ENCODE measurements around the gene CLCN4.

Gene CLCN4

DNA sequence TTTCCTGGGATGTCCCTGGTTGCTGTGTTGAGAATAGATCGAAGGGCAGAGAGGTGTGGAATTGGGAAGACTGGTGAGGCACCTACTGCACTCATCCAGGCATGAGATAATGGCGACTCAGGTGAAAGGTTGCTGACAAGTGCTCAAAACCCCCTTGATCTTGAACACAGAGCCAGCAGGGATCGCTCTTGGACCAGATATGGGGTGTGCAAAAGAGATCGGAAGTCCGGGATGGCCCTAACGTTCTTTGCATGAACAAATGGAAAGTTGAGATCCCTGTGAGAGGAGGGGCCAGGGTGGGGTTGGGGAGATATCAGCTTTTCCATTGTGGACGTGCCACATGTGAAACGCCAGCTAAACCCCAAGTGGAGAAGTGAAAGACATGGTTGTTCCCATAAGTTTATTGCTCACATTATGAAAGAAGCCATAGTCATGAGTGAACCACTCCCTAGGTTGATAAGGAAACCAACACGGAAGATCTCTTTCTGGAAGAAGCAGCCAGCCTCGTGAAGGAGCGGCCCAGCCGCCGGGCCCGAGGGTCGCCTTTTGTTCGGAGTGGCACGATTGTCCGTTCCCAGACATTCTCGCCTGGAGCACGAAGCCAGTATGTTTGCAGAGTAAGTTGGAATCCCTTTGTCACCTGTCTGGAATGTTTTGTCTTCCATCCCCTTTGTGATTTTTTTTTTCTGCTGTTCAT lies 22.6 kb upstream of the CLCN4 start:
- no peak for DNase-seq

DNA sequence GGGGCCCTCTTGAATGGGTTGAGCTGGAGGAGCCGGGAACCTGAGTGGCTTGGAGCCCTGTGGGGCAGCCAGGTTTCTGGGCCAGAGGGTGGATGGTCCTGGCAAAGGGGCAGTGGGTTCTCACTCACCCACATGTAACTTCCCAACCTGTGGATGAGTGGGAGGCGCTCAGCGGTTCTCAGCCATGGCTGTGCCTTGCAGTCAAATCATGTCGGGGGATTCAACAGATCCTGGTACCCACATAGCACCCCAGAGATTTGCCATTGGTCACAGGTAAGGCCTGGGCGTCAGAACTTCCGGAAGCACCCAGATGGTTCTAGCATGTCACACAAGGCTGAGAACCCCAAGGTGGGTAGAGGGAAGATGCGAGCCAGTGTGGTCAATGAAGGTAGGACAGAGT lies 21.9 kb upstream of the CLCN4 start:
- DNase-seq = no peak

- no peak for DNase-seq
Measured at GRCh38 chrX:10135561-10136399, 21.0 kb upstream of the CLCN4 start.

DNA sequence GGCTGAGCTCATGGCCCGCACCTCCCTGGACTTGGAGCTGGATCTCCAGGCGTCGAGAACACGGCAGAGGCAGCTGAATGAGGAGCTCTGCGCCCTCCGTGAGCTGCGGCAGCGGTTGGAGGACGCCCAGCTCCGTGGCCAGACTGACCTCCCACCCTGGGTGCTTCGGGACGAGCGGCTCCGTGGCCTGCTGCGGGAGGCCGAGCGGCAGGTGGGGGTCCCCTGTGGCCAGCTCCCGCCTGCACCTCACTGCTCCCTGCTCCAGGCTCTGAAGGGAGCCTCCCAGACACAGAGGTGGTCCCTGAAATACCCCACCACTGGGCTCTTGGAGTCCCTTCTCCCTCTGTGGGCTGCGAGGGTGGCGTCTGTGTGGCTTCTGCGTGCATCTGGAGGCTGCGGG lies 18.0 kb upstream of the CLCN4 start:
- no peak for DNase-seq

DNA sequence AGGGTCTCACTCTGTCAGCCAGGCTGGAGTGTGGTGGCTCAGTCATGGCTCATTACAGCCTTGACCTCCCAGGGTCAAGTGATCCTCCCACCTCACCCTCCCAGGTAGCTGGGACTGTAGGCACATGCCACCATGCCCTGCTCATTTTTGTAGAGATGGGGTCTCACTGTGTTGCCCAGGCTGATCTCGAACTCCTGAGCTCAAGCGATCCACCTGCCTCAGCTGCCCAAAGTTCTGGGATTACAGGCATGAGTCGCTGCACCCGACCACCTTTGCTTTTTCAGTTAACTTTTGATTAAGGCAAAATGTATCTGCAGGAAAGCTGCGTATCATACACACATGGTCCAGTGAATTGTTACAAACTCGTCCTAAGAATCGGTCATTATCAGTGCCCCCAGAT lies 16.5 kb upstream of the CLCN4 start:
- DNase-seq = no peak

DNA sequence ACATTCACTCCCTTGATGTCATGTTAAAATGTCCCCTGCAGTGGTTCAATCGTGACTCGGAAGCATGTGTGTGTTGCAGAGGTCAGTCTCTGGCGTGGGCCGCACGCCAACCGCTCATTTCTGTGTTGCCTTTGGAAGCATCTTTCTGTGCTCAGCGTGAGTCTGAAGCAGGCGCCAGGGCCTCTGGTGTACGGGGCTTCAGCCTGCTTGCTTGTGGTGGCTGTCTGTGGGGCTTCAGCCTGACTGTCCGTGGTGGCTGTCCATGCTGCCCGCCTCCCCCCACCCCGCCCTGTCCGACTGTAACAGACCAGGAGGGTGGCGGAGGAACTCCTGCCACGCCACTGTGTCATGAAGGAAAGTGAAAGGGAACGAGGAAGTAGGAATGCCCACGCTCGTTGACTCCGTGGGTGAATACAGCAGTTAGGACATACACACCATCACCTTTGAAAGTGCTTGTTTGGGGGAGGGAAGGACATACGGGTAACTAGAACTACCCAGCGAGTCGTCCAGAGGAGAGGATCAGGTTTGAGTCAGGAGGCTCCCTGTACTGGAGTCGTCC lies 14.7 kb upstream of the CLCN4 start:
- DNase-seq = no peak

DNA sequence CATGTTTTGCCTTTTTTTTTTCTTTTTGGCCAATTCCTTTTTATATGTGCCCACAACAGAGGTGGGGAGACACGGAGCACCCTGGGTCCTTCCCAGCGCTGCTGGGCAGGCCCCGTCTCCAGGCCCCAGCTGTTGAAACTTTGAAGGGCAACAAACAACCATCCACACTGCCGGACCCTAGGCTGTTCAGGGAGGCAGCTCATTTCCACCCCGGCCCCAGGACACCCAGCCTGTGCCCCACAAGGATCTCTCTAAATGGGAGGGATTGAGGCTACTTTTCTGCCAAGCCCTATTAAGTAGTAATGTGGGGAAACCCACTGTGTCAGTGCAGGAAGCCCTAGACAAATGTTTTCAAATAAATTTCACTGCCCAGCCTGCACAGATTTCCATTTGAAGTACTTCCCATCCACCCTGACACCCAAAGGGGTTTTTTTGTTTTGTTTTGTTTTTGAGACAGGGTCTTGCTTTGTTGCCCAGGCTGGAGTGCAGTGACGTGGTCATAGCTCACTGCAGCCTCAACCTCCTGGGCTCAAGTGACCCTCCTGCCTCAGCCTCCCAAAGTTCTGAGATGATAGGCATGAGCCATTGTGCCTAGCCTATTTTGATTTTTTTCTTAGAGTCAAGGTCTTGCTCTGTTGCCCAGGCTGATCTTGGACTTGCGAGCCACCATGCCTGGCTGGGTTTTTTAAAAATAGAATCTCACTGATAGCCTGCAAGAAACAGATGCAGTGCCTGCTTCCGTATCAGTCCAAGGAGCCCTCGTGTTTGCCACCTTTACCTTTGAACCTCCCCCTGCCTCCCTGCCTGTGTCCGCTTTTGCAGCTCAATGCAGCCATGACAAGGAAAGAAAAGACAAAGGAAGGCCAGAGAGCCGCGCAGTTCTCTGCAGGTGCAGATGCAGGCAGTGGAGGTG lies 13.4 kb upstream of the CLCN4 start:
- DNase-seq = no peak

DNA sequence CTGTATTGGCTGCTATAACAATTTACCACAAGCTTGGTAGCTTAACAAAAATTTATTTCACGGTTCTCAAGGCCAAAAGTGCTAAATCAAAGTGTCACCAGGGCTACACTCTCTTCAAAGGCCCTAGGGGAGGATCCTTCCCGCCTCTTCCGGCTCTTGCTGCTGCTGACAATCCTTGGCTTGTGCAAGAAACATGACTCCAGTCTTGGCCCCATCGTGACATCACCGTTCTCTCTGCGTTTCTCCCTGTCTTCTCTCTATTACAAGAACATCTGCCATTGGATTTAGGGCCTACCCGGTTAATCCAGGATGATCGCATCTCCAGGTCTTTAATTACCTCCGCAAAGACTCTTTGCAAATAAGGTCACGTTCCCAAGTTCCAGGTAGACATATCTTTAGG lies 10.4 kb upstream of the CLCN4 start:
- no peak for DNase-seq

- DNase-seq = no peak
Measured at GRCh38 chrX:10152086-10152485, 4.7 kb upstream of the CLCN4 start.

DNA sequence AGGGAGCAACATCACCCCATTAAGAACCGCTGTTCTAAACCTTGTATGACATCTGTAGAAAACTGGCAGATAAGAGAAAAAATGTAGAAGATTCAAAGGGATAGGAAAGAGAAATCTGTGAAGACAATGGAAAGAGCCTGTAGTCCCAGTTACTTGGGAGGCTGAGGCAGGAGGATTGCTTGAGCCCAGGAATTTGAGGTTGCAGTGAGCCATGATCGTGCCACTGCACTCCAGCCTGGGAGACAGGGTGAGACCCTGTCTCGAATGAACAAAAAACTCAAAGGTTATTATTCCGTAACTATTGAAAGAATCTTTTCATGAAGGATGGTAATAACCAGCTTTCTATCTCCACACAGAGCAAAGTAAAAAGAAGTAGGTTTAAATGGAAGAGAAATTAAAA lies 1.6 kb upstream of the CLCN4 start:
- no peak for DNase-seq

- DNase-seq = no peak
Measured at GRCh38 chrX:10157032-10157341, 212 bp downstream of the CLCN4 start.

- no peak for DNase-seq
Measured at GRCh38 chrX:10157543-10157942, 768 bp downstream of the CLCN4 start.

DNA sequence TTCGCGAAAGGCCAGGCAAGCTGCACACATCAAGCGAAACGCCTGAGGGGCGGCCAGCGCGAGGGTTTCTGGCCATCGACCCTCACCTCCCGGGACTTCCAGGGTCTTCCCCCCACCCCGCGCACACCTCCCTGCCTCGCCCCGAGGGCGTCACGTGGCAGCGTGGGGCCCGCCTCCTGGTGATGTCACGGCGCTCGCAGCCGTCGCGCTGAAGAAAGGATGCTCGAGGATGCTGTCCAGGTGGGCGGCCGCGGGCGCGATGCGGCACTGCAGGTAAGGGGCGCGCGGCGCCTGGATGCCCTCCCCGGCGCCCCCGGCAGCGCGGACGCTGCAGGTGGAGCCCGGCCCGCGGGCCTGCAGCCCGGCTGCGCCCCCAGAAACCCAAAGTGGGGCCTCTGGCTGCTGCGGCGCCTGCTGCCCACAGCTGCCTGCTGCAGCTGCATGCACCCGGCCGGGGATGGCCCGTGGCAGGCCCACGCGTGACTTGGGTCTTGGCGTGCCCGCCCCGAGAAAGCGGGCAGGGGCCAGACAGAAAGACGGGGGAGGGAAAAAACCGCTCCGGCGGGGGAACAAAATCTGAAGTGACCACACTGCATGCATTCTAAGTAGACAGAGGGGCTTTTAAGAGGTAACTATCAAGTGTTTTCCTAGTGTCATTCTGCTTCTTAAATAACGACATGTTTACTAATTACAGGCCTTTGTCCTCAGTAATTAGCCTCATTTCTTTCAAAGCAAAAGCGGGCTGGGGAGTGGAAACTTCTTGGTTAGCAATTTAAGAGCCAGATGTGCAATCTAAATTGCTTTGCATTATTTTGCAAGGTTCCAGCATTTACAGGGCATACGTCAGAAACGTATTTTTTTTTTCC lies 1.7 kb downstream of the CLCN4 start:
- no peak for DNase-seq

GRCh38 chrX:10159145-10159468 lies 2.3 kb downstream of the CLCN4 start:
- DNase-seq = no peak

GRCh38 chrX:10160211-10160610 lies 3.4 kb downstream of the CLCN4 start:
- DNase-seq = no peak

GRCh38 chrX:10163031-10163430 lies 6.3 kb downstream of the CLCN4 start:
- no peak for DNase-seq

- DNase-seq = no peak
Measured at GRCh38 chrX:10164879-10165278, 8.1 kb downstream of the CLCN4 start.

GRCh38 chrX:10165580-10166247 lies 8.9 kb downstream of the CLCN4 start:
- DNase-seq = no peak

- no peak for DNase-seq
Measured at GRCh38 chrX:10166248-10166716, 9.5 kb downstream of the CLCN4 start.

- DNase-seq = no peak
Measured at GRCh38 chrX:10166731-10167151, 10.0 kb downstream of the CLCN4 start.

DNA sequence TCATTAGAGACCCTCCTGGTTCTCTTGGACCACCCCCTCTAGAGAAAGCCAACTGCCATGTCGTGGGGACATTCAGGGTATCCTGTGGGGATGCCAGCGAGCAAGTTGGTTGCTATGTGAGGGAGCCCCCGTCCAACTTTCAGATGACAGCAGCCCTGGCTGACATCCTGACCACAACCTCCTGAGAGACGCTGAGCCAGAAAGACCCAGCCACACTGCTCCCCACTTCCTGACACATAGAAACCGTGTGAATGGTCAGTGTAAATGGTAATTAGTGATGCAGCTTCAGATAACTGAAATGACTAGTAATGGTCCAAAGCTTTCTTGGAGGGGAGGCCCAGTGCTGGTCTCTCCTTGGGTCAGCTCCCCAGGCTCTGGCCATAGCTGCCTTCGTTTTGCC lies 10.8 kb downstream of the CLCN4 start:
- DNase-seq = no peak

DNA sequence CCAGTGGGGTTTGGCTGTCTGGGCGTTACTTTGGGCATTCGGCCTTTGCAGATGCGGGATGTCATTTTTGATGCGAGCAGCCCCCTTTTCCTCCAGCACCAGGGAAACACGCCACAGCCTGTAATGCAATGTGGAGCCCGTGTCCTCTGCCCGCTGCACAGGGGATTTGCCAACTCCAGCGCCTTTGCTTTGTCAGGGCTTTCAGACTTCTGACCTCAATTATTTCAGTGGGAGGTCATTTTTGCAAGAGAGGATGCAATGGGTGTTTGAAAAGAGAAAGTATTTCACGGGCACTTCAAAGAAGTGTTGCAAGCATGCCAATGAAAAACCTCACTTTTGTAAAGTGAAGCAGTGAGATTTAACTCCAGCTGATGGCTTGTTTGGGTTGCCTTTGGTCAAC lies 11.5 kb downstream of the CLCN4 start:
- no peak for DNase-seq

Data from activated CD8-positive, alpha-beta memory T cell treated with anti-CD3 and anti-CD28 coated beads, Interleukin-2, amount 50 U/mL, for 4 hours (primary cell).